Measurements from ENCODE around the gene HPD. TPM values are rescaled to one million over a fixed set of nuclear protein-coding genes. Genes with fewer than 3 reads are reported as not detected.
"Not testable (repeated sequence)": the region's sequence is repeated elsewhere in the genome, so short reads cannot be mapped to it uniquely, and the experiment has no call there.

HPD gene
- total RNA-seq, 4 donors from 2014 or later, result 1.9 TPM; not detected in 3

DNA sequence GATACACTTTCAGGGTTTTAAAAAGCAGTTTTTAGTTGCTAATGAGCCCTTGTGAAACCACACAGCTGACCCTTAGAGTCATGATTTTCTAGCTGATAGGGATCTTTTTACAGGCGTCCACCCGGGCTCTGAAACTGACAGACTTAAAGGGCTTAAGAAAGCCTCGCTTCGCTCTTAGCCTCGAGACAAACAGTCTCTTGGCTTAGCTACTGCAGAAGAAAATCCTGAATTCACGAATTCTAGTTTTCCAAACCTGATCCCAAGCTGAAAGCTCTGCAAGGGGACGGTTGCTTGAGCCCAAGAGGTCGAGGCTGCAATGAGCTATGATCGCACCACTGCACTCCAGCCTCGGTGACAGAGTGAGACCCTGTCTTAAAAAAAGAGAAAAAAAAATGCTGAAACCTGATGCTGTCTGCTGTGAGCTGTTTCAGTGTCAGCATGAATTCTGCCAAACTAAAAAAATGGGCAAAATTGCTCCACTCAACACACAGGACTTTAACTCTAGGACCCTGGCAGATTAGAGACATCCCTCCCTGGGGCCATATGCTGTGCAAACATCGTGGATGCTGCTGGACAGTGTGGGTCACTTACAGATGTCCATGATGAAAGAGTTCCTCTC, 3.1 kb upstream of the HPD start:
- H3K27me3 ChIP-seq, result no peaks in the 10 kb centered on the region
- H3K9me3 ChIP-seq, result no peaks in the 10 kb centered on the region
- peak overlapping the region; percentile 61 to 94 for H3K27ac ChIP-seq
- H3K4me1 ChIP-seq, result peaks cover 15 to 18% of the 10 kb centered on the region in 2 donors
- TF ChIP-seq POLR2A (IDR thresholded peaks at IDR 0.05), result no peak
- TF ChIP-seq CTCF (IDR thresholded peaks at IDR 0.05), result no peak
- intact Hi-C loops (cut with DNase I; ENCODE audit: low total_unique reads), result no loop called here
- H3K4me3 ChIP-seq, result no peak overlapping the region
- no peak for DNase-seq
- H3K36me3 ChIP-seq, result no peaks in the 10 kb centered on the region

DNA sequence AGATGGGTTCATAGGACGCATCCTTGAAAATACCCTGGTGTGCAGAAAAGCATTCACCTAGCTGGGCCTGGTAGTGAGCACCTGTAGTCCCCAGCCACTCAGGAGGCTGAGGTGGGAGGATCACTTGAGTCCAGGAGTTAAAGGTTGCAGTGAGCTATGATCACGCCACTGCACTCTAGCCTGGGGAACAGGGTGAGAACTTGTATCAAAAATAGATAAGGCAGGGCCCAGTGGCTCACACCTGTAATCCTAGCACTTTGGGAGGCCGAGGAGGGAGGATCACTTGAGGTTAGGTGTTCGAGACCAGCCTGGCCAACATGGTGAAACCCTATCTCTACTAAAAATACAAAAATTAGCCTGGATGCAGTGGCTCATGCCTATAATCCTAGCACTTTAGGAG, 2.0 kb upstream of the HPD start:
- H3K4me1 ChIP-seq, result peaks cover 15 to 18% of the 10 kb centered on the region in 2 donors
- H3K36me3 ChIP-seq; H3K9me3 ChIP-seq; H3K27me3 ChIP-seq; DNase-seq; H3K4me3 ChIP-seq; intact Hi-C loops (cut with DNase I; ENCODE audit: low total_unique reads): not testable (repeated sequence)
- H3K27ac ChIP-seq, result peak overlapping the region in 1 of 2 donors; percentile 94

- Histone ChIP-seq H3K36me3 (no peaks in the 10 kb centered on the region), H3K9me3 (no peaks in the 10 kb centered on the region), H3K4me3 (no peak overlapping the region), H3K4me1 (peaks cover 15 to 18% of the 10 kb centered on the region in 2 donors), H3K27me3 (no peaks in the 10 kb centered on the region), H3K27ac (peak overlapping the region; percentile 93 to 94)
- no peak for DNase-seq
- TF ChIP-seq POLR2A (IDR thresholded peaks at IDR 0.05) (no peak), CTCF (IDR thresholded peaks at IDR 0.05) (no peak)
- intact Hi-C loops (cut with DNase I; ENCODE audit: low total_unique reads), result no loop called here
These were observed 1.6 kb upstream of the HPD start for GRCh38 chr12:121860257-121860656.

- TF ChIP-seq POLR2A (IDR thresholded peaks at IDR 0.05) (no peak), CTCF (IDR thresholded peaks at IDR 0.05) (no peak)
- Histone ChIP-seq H3K4me3 (no peak overlapping the region), H3K27me3 (no peaks in the 10 kb centered on the region), H3K9me3 (no peaks in the 10 kb centered on the region), H3K4me1 (peaks cover 15 to 18% of the 10 kb centered on the region in 2 donors), H3K36me3 (no peaks in the 10 kb centered on the region), H3K27ac (peak overlapping the region; percentile 93 to 94)
- intact Hi-C loops (cut with DNase I; ENCODE audit: low total_unique reads), result no loop called here
- DNase-seq, result no peak
These were observed 369 bp downstream of the HPD start for GRCh38 chr12:121858318-121858661.

DNA sequence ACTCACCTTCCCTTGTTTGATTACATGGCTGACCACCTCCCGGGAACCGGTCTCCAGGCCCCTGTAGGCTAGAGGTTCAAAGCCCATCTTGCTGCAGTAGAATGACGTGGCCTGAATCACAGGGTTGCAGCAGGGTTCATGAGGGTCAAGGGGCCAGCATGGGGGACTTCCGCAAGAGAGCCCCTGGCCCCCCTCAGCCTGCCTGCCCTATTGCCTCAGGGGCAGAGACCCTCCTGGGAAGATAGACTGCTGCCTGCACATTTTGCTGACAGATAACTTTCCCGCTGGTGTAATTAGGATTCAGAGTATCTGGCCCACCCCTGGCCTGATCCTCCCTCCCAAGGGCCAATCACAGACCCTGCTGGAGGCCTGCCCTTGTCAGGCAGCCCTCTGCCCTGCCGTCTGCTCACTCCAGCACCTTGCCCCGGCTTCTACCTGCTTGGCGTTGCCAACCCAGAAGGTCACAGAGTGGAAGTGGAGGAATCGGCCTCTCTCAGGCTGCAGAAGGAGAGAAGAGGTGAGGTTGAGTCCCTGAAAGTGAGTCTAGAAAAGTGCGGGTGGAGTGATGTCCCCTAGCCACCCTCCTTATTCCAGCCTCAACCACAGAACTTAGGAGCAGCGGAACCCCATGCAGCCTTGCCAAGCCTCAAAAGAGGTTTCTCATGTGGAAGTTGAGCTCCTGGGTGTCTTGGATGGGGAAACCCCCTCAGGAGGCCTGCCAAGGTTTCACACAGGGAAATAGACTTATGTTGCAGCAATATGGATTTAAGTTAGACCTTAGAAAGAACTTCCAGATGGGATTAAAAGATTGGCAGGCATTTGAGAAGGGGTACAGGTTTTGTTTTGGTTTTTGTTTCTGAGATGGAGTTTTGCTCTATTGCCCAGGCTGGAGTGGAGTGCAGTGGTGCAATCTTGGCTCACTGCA, 1.1 kb downstream of the HPD start:
- Histone ChIP-seq H3K9me3 (no peaks in the 10 kb centered on the region), H3K27me3 (no peaks in the 10 kb centered on the region), H3K27ac (peak overlapping the region; percentile 93 to 94), H3K36me3 (no peaks in the 10 kb centered on the region), H3K4me1 (peaks cover 15 to 18% of the 10 kb centered on the region in 2 donors), H3K4me3 (no peak overlapping the region)
- TF ChIP-seq POLR2A (IDR thresholded peaks at IDR 0.05), result no peak
- no peak for TF ChIP-seq CTCF (IDR thresholded peaks at IDR 0.05)
- intact Hi-C loops (cut with DNase I; ENCODE audit: low total_unique reads), result no loop called here
- no peak for DNase-seq

- H3K27ac ChIP-seq; DNase-seq; H3K27me3 ChIP-seq; H3K9me3 ChIP-seq; H3K4me3 ChIP-seq; intact Hi-C loops (cut with DNase I; ENCODE audit: low total_unique reads); H3K36me3 ChIP-seq; H3K4me1 ChIP-seq: not testable (repeated sequence)
These were observed 6.3 kb downstream of the HPD start for GRCh38 chr12:121852392-121852791.

Measured in uterus (tissue), 4 donors.